ENCODE results near the gene MBTPS2.
A peak's percentile ranks its signal among the peaks of the same experiment; 100 is the strongest.

MBTPS2 gene

GRCh38 chrX:21875013-21875412 is 35.6 kb downstream of the MBTPS2 start:
- no peaks in the 10 kb centered on the region for H3K79me1 ChIP-seq (replicated peaks; ENCODE audit: low read length, poor library complexity, severe bottlenecking)
- H3K14ac ChIP-seq (ENCODE audit: low read length in 2 of 2): no peak overlapping the region
- H3K4me2 ChIP-seq (ENCODE audit: low read length, poor library complexity, severe bottlenecking): no peak overlapping the region
- no peak overlapping the region for H2AFZ ChIP-seq (ENCODE audit: low read depth, low read length)
- H3K36me3 ChIP-seq (ENCODE audit: control insufficient read depth in 1 of 2, insufficient read depth in 2 of 2, low read depth in 1 of 2, low read length in 2 of 2): no peaks in the 10 kb centered on the region
- no peak overlapping the region for H2BK12ac ChIP-seq (ENCODE audit: low read length in 2 of 2)
- H2AK5ac ChIP-seq (ENCODE audit: low read length, severe bottlenecking): no peak overlapping the region
- H4K91ac ChIP-seq (ENCODE audit: low read length): no peak overlapping the region
- no peak overlapping the region for H3K4me3 ChIP-seq (ENCODE audit: insufficient read depth in 1 of 2, low read depth in 1 of 2, low read length in 2 of 2)
- H2BK5ac ChIP-seq (ENCODE audit: low read depth, low read length, poor library complexity, severe bottlenecking): no peak overlapping the region
- no peak overlapping the region for H2BK120ac ChIP-seq (ENCODE audit: low read depth, low read length)
- no peak overlapping the region for H4K8ac ChIP-seq (ENCODE audit: low read length)
- H3K4me1 ChIP-seq (ENCODE audit: control insufficient read depth, insufficient read depth, low read depth, low read length): no peaks in the 10 kb centered on the region
- WGBS: 100% methylated on average over 1 of the region's 1 CpG
- no peak overlapping the region for H3K18ac ChIP-seq (ENCODE audit: low read depth in 1 of 2, low read length in 2 of 2)
- H3K4ac ChIP-seq (ENCODE audit: low read depth in 1 of 2, low read length in 2 of 2): no peak overlapping the region
- no peak for DNase-seq
- no peaks in the 10 kb centered on the region for H3K9me3 ChIP-seq (ENCODE audit: control insufficient read depth, low read length)
- H3K9ac ChIP-seq (ENCODE audit: low read length): no peak overlapping the region
- no peaks in the 10 kb centered on the region for H3K27me3 ChIP-seq (ENCODE audit: control insufficient read depth in 1 of 2, insufficient read depth in 1 of 2, low read length in 2 of 2)
- no peak overlapping the region for H3K27ac ChIP-seq (ENCODE audit: low read length, poor library complexity, severe bottlenecking)
- no peak overlapping the region for H2BK15ac ChIP-seq (ENCODE audit: low read depth, poor library complexity, severe bottlenecking)
- no peak overlapping the region for H3K23ac ChIP-seq (ENCODE audit: low read length in 2 of 2)

- Histone ChIP-seq H3K9ac (ENCODE audit: low read length) (no peak overlapping the region), H3K4ac (ENCODE audit: low read depth in 1 of 2, low read length in 2 of 2) (no peak overlapping the region), H2BK120ac (ENCODE audit: low read depth, low read length) (no peak overlapping the region), H3K23ac (ENCODE audit: low read length in 2 of 2) (no peak overlapping the region), H2BK15ac (ENCODE audit: low read depth, poor library complexity, severe bottlenecking) (no peak overlapping the region), H3K14ac (ENCODE audit: low read length in 2 of 2) (no peak overlapping the region), H4K8ac (ENCODE audit: low read length) (no peak overlapping the region), H3K36me3 (ENCODE audit: control insufficient read depth in 1 of 2, insufficient read depth in 2 of 2, low read depth in 1 of 2, low read length in 2 of 2) (peaks cover 0 to 12% of the 10 kb centered on the region in 2 experiments), H3K4me2 (ENCODE audit: low read length, poor library complexity, severe bottlenecking) (no peak overlapping the region), H2AK5ac (ENCODE audit: low read length, severe bottlenecking) (no peak overlapping the region), H4K91ac (ENCODE audit: low read length) (no peak overlapping the region), H2BK5ac (ENCODE audit: low read depth, low read length, poor library complexity, severe bottlenecking) (no peak overlapping the region), H3K4me1 (ENCODE audit: control insufficient read depth, insufficient read depth, low read depth, low read length) (peaks cover 1% of the 10 kb centered on the region), H2BK12ac (ENCODE audit: low read length in 2 of 2) (no peak overlapping the region), H2AFZ (ENCODE audit: low read depth, low read length) (no peak overlapping the region), H3K79me1 (replicated peaks; ENCODE audit: low read length, poor library complexity, severe bottlenecking) (no peaks in the 10 kb centered on the region), H3K4me3 (ENCODE audit: insufficient read depth in 1 of 2, low read depth in 1 of 2, low read length in 2 of 2) (no peak overlapping the region), H3K9me3 (ENCODE audit: control insufficient read depth, low read length) (no peaks in the 10 kb centered on the region), H3K18ac (ENCODE audit: low read depth in 1 of 2, low read length in 2 of 2) (no peak overlapping the region), H3K27ac (ENCODE audit: low read length, poor library complexity, severe bottlenecking) (no peak overlapping the region), H3K27me3 (ENCODE audit: control insufficient read depth in 1 of 2, insufficient read depth in 1 of 2, low read length in 2 of 2) (no peaks in the 10 kb centered on the region)
- WGBS: no CpG with 5 or more reads among the region's 3 CpGs
- no peak for DNase-seq
Measured at GRCh38 chrX:21881881-21882574, 42.6 kb downstream of the MBTPS2 start.

- H3K14ac ChIP-seq (ENCODE audit: low read length in 2 of 2): no peak overlapping the region
- H2BK15ac ChIP-seq (ENCODE audit: low read depth, poor library complexity, severe bottlenecking): no peak overlapping the region
- H2AK5ac ChIP-seq (ENCODE audit: low read length, severe bottlenecking): no peak overlapping the region
- H3K36me3 ChIP-seq (ENCODE audit: control insufficient read depth in 1 of 2, insufficient read depth in 2 of 2, low read depth in 1 of 2, low read length in 2 of 2): peaks cover 0 to 12% of the 10 kb centered on the region in 2 experiments
- no peak overlapping the region for H4K91ac ChIP-seq (ENCODE audit: low read length)
- no peaks in the 10 kb centered on the region for H3K27me3 ChIP-seq (ENCODE audit: control insufficient read depth in 1 of 2, insufficient read depth in 1 of 2, low read length in 2 of 2)
- H3K9me3 ChIP-seq (ENCODE audit: control insufficient read depth, low read length): no peaks in the 10 kb centered on the region
- 100% methylated on average over 1 of the region's 5 CpGs for WGBS
- no peak overlapping the region for H3K4ac ChIP-seq (ENCODE audit: low read depth in 1 of 2, low read length in 2 of 2)
- H3K4me3 ChIP-seq (ENCODE audit: insufficient read depth in 1 of 2, low read depth in 1 of 2, low read length in 2 of 2): no peak overlapping the region
- peak overlapping the region; percentile 5 for H2BK120ac ChIP-seq (ENCODE audit: low read depth, low read length)
- peak; percentile 11 for DNase-seq
- peak overlapping the region; percentile 37 for H3K27ac ChIP-seq (ENCODE audit: low read length, poor library complexity, severe bottlenecking)
- H2BK5ac ChIP-seq (ENCODE audit: low read depth, low read length, poor library complexity, severe bottlenecking): no peak overlapping the region
- no peak overlapping the region for H3K9ac ChIP-seq (ENCODE audit: low read length)
- H3K4me1 ChIP-seq (ENCODE audit: control insufficient read depth, insufficient read depth, low read depth, low read length): peaks cover 1% of the 10 kb centered on the region
- no peak overlapping the region for H4K8ac ChIP-seq (ENCODE audit: low read length)
- no peak overlapping the region for H3K18ac ChIP-seq (ENCODE audit: low read depth in 1 of 2, low read length in 2 of 2)
- H3K79me1 ChIP-seq (replicated peaks; ENCODE audit: low read length, poor library complexity, severe bottlenecking): no peaks in the 10 kb centered on the region
- H3K23ac ChIP-seq (ENCODE audit: low read length in 2 of 2): no peak overlapping the region
- H2AFZ ChIP-seq (ENCODE audit: low read depth, low read length): no peak overlapping the region
- H2BK12ac ChIP-seq (ENCODE audit: low read length in 2 of 2): no peak overlapping the region
- no peak overlapping the region for H3K4me2 ChIP-seq (ENCODE audit: low read length, poor library complexity, severe bottlenecking)
Measured at GRCh38 chrX:21883258-21883657, 43.8 kb downstream of the MBTPS2 start.

GRCh38 chrX:21885568-21885967 is 46.2 kb downstream of the MBTPS2 start:
- Histone ChIP-seq H2BK12ac (ENCODE audit: low read length in 2 of 2) (no peak overlapping the region), H3K4me1 (ENCODE audit: control insufficient read depth, insufficient read depth, low read depth, low read length) (peaks cover 1% of the 10 kb centered on the region), H4K91ac (ENCODE audit: low read length) (no peak overlapping the region), H2BK120ac (ENCODE audit: low read depth, low read length) (no peak overlapping the region), H2AK5ac (ENCODE audit: low read length, severe bottlenecking) (no peak overlapping the region), H4K8ac (ENCODE audit: low read length) (no peak overlapping the region), H3K18ac (ENCODE audit: low read depth in 1 of 2, low read length in 2 of 2) (no peak overlapping the region), H3K14ac (ENCODE audit: low read length in 2 of 2) (no peak overlapping the region), H2BK15ac (ENCODE audit: low read depth, poor library complexity, severe bottlenecking) (no peak overlapping the region), H3K27ac (ENCODE audit: low read length, poor library complexity, severe bottlenecking) (no peak overlapping the region), H3K36me3 (ENCODE audit: control insufficient read depth in 1 of 2, insufficient read depth in 2 of 2, low read depth in 1 of 2, low read length in 2 of 2) (peaks cover 0 to 12% of the 10 kb centered on the region in 2 experiments), H2AFZ (ENCODE audit: low read depth, low read length) (no peak overlapping the region), H3K9ac (ENCODE audit: low read length) (no peak overlapping the region), H3K23ac (ENCODE audit: low read length in 2 of 2) (no peak overlapping the region), H3K79me1 (replicated peaks; ENCODE audit: low read length, poor library complexity, severe bottlenecking) (no peaks in the 10 kb centered on the region), H3K9me3 (ENCODE audit: control insufficient read depth, low read length) (no peaks in the 10 kb centered on the region), H3K4me2 (ENCODE audit: low read length, poor library complexity, severe bottlenecking) (no peak overlapping the region), H3K27me3 (ENCODE audit: control insufficient read depth in 1 of 2, insufficient read depth in 1 of 2, low read length in 2 of 2) (no peaks in the 10 kb centered on the region), H2BK5ac (ENCODE audit: low read depth, low read length, poor library complexity, severe bottlenecking) (no peak overlapping the region), H3K4me3 (ENCODE audit: insufficient read depth in 1 of 2, low read depth in 1 of 2, low read length in 2 of 2) (no peak overlapping the region), H3K4ac (ENCODE audit: low read depth in 1 of 2, low read length in 2 of 2) (no peak overlapping the region)
- WGBS: 50% methylated on average over 1 of the region's 1 CpG
- peak; percentile 36 for DNase-seq

Data from mesenchymal stem cell (in vitro differentiated cells and primary cell).